MM.1S (cell line): Measurements from ENCODE around the gene GSTM1.

Source experiments
- DNase-seq: peaks from one replicate; pipeline ENCODE4 v3.0.0-alpha.2; 2015
- H2AFZ ChIP-seq: fragments of 300-600 bp; sonication (generic); 2 replicates; pipeline ENCODE4 v1.6.0; 2016; ENCODE audit warnings: antibody characterized with exemption, low read length
- H3F3A ChIP-seq: fragments of 300-600 bp; sonication (generic); 2 replicates; pipeline ENCODE4 v1.6.1; 2016; ENCODE audit warnings: mild to moderate bottlenecking, antibody characterized with exemption, low read length, moderate library complexity, mixed read lengths; ENCODE audit not compliant: insufficient read depth
- H3K27ac ChIP-seq: fragments of 300-600 bp; sonication (generic); 2 replicates; pipeline ENCODE4 v1.5.1; 2016; ENCODE audit warnings: mild to moderate bottlenecking, low read length
- H3K27me3 ChIP-seq: fragments of 300-600 bp; sonication (generic); replicated peaks from 2 replicates; pipeline ENCODE4 v1.6.0; 2016; ENCODE audit warnings: low read length; ENCODE audit not compliant: insufficient read depth
- H3K36me3 ChIP-seq: fragments of 300-600 bp; sonication (generic); replicated peaks from 2 replicates; pipeline ENCODE4 v1.6.1; 2016; ENCODE audit warnings: mild to moderate bottlenecking, low read length, mixed read lengths; ENCODE audit not compliant: insufficient read depth
- H3K4me1 ChIP-seq: fragments of 300-600 bp; sonication (generic); 2 replicates; pipeline ENCODE4 v1.6.1; 2016; ENCODE audit warnings: low read length, mixed read lengths
- H3K4me2 ChIP-seq: fragments of 300-600 bp; sonication (generic); 2 replicates; pipeline ENCODE4 v1.6.0; 2016; ENCODE audit warnings: low read depth, low read length
- H3K4me3 ChIP-seq: fragments of 300-600 bp; sonication (generic); 2 replicates; pipeline ENCODE4 v1.5.1; 2016; ENCODE audit warnings: low read length, mixed read lengths
- H3K79me2 ChIP-seq: fragments of 300-600 bp; sonication (generic); 2 replicates; pipeline ENCODE4 v1.6.1; 2016; ENCODE audit warnings: mixed run types, low read length, mixed read lengths
- H3K9ac ChIP-seq: fragments of 300-600 bp; sonication (generic); 2 replicates; pipeline ENCODE4 v1.6.1; 2016; ENCODE audit warnings: low read length, mixed read lengths
- H3K9me2 ChIP-seq: fragments of 300-600 bp; sonication (generic); replicated peaks from 2 replicates; pipeline ENCODE4 v1.6.1; 2016; ENCODE audit warnings: mild to moderate bottlenecking, low read length, mixed read lengths; ENCODE audit not compliant: insufficient read depth
- H3K9me3 ChIP-seq: fragments of 300-600 bp; sonication (generic); replicated peaks from 2 replicates; pipeline ENCODE4 v1.6.1; 2016; ENCODE audit warnings: mild to moderate bottlenecking, low read length, mixed read lengths; ENCODE audit not compliant: insufficient read depth
- H4K20me1 ChIP-seq: fragments of 300-600 bp; sonication (generic); 2 replicates; pipeline ENCODE4 v1.6.1; 2016; ENCODE audit warnings: mild to moderate bottlenecking, low read length, moderate library complexity, mixed read lengths; ENCODE audit not compliant: insufficient read depth
- CTCF ChIP-seq: fragments of 300-600 bp; sonication (generic); IDR thresholded peaks from 2 replicates; pipeline ENCODE4 v1.5.1; 2016; ENCODE audit warnings: antibody characterized with exemption, low read length, mixed read lengths
- EZH2 ChIP-seq: fragments of 300-600 bp; sonication (generic); optimal IDR thresholded peaks from 2 replicates; pipeline ENCODE3; 2017; ENCODE audit warnings: low read depth, mild to moderate bottlenecking, antibody characterized with exemption, low read length, mixed read lengths
- EZH2phosphoT487 ChIP-seq: fragments of 300-600 bp; sonication (generic); IDR thresholded peaks from 2 replicates; pipeline ENCODE4 v1.6.1; 2018; ENCODE audit warnings: antibody characterized with exemption, low read length

The GSTM1 gene

GRCh38 chr1:109730666-109731065, 43.0 kb downstream of the GSTM1 start:
- no peaks in the 10 kb centered on the region for H3K9me3 ChIP-seq
- H3K27ac ChIP-seq: no peak overlapping the region
- TF ChIP-seq EZH2 (no peak), EZH2phosphoT487 (no peak), CTCF (no peak)
- no peak for DNase-seq
- H3F3A ChIP-seq: no peaks in the 10 kb centered on the region
- H3K79me2 ChIP-seq: no peaks in the 10 kb centered on the region
- no peak overlapping the region for H2AFZ ChIP-seq
- no peaks in the 10 kb centered on the region for H3K9me2 ChIP-seq
- H3K4me3 ChIP-seq: no peak overlapping the region
- H4K20me1 ChIP-seq: no peaks in the 10 kb centered on the region
- no peaks in the 10 kb centered on the region for H3K36me3 ChIP-seq
- no peak overlapping the region for H3K9ac ChIP-seq
- no peaks in the 10 kb centered on the region for H3K27me3 ChIP-seq
- no peaks in the 10 kb centered on the region for H3K4me1 ChIP-seq
- no peak overlapping the region for H3K4me2 ChIP-seq

GRCh38 chr1:109732390-109732881, 44.8 kb downstream of the GSTM1 start:
- H3K4me1 ChIP-seq: no peaks in the 10 kb centered on the region
- H3K4me2 ChIP-seq: no peak overlapping the region
- H2AFZ ChIP-seq: no peak overlapping the region
- no peaks in the 10 kb centered on the region for H3K79me2 ChIP-seq
- no peak for DNase-seq
- H3F3A ChIP-seq: no peaks in the 10 kb centered on the region
- no peak overlapping the region for H3K9ac ChIP-seq
- TF ChIP-seq CTCF: no peak
- TF ChIP-seq EZH2: no peak
- TF ChIP-seq EZH2phosphoT487: no peak
- no peaks in the 10 kb centered on the region for H3K27me3 ChIP-seq
- H3K9me2 ChIP-seq: no peaks in the 10 kb centered on the region
- H3K27ac ChIP-seq: no peak overlapping the region
- H4K20me1 ChIP-seq: no peaks in the 10 kb centered on the region
- no peaks in the 10 kb centered on the region for H3K9me3 ChIP-seq
- H3K36me3 ChIP-seq: no peaks in the 10 kb centered on the region
- no peak overlapping the region for H3K4me3 ChIP-seq

GRCh38 chr1:109733236-109733870, 45.7 kb downstream of the GSTM1 start:
- no peaks in the 10 kb centered on the region for H3F3A ChIP-seq
- no peaks in the 10 kb centered on the region for H3K79me2 ChIP-seq
- DNase-seq: no peak
- TF ChIP-seq EZH2phosphoT487 (no peak), CTCF (no peak), EZH2 (no peak)
- H3K36me3 ChIP-seq: no peaks in the 10 kb centered on the region
- no peak overlapping the region for H3K4me2 ChIP-seq
- no peaks in the 10 kb centered on the region for H3K4me1 ChIP-seq
- no peak overlapping the region for H3K9ac ChIP-seq
- H2AFZ ChIP-seq: no peak overlapping the region
- H3K9me2 ChIP-seq: no peaks in the 10 kb centered on the region
- no peaks in the 10 kb centered on the region for H3K27me3 ChIP-seq
- no peaks in the 10 kb centered on the region for H4K20me1 ChIP-seq
- H3K27ac ChIP-seq: no peak overlapping the region
- no peak overlapping the region for H3K4me3 ChIP-seq
- no peaks in the 10 kb centered on the region for H3K9me3 ChIP-seq
